KMS-11 (cell line): ENCODE data around the gene ZNF611.
"Not testable (repeated sequence)": the region's sequence is repeated elsewhere in the genome, so short reads cannot be mapped to it uniquely, and the experiment has no call there.

Experiments
- H2AFZ ChIP-seq: fragments of 200-600 bp; sonication (generic); 2 replicates; pipeline ENCODE4 v1.6.1; 2016; ENCODE audit warnings: antibody characterized with exemption, mixed run types, low read depth
- H3K27ac ChIP-seq: fragments of 200-600 bp; sonication (generic); 2 replicates; pipeline ENCODE4 v1.6.1; 2016; ENCODE audit warnings: mild to moderate bottlenecking, mixed run types
- H3K27me3 ChIP-seq: fragments of 200-600 bp; sonication (generic); 2 replicates; pipeline ENCODE4 v1.6.1; 2017; ENCODE audit warnings: mild to moderate bottlenecking, low read depth, mixed run types, moderate library complexity; ENCODE audit not compliant: insufficient read depth
- H3K36me3 ChIP-seq: fragments of 200-600 bp; sonication (generic); 2 replicates; pipeline ENCODE4 v1.6.1; 2017; ENCODE audit warnings: mild to moderate bottlenecking, mixed run types; ENCODE audit not compliant: insufficient read depth
- H3K4me1 ChIP-seq: fragments of 200-600 bp; sonication (generic); 2 replicates; pipeline ENCODE4 v1.6.1; 2016; ENCODE audit warnings: mild to moderate bottlenecking, low read depth, mixed run types; ENCODE audit not compliant: poor library complexity, severe bottlenecking
- H3K4me2 ChIP-seq: fragments of 200-600 bp; sonication (generic); 2 replicates; pipeline ENCODE4 v1.7.0; 2016; ENCODE audit warnings: mild to moderate bottlenecking, mixed run types
- H3K4me3 ChIP-seq: fragments of 200-600 bp; sonication (generic); IDR thresholded peaks from 2 replicates; pipeline ENCODE4 v1.6.1; 2017; ENCODE audit warnings: low read depth, low read length, mixed read lengths; ENCODE audit not compliant: insufficient read depth
- H3K79me2 ChIP-seq: fragments of 200-600 bp; sonication (generic); 2 replicates; pipeline ENCODE4 v1.6.1; 2016; ENCODE audit warnings: low read depth, mixed run types; ENCODE audit not compliant: insufficient read depth
- H3K9ac ChIP-seq: fragments of 200-600 bp; sonication (generic); 2 replicates; pipeline ENCODE4 v1.6.1; 2016; ENCODE audit warnings: mild to moderate bottlenecking, mixed run types
- H4K20me1 ChIP-seq: fragments of 200-600 bp; sonication (generic); 2 replicates; pipeline ENCODE4 v1.6.1; 2016; ENCODE audit warnings: mild to moderate bottlenecking, mixed run types; ENCODE audit not compliant: insufficient read depth
- CTCF ChIP-seq: fragments of 200-600 bp; sonication (generic); conservative IDR thresholded peaks from 2 replicates; pipeline ENCODE4 v1.6.1; 2017; ENCODE audit warnings: low read depth, mild to moderate bottlenecking, antibody characterized with exemption, low read length, moderate library complexity, mixed read lengths

ZNF611 gene

GRCh38 chr19:52688335-52688734 lies 46.5 kb downstream of the ZNF611 start:
- H2AFZ ChIP-seq, result no peak overlapping the region
- H3K27me3 ChIP-seq, result no peaks in the 10 kb centered on the region
- no peak overlapping the region for H3K27ac ChIP-seq
- H4K20me1 ChIP-seq, result no peaks in the 10 kb centered on the region
- H3K9ac ChIP-seq, result no peak overlapping the region
- no peak for TF ChIP-seq CTCF
- H3K4me2 ChIP-seq, result no peak overlapping the region
- no peaks in the 10 kb centered on the region for H3K4me1 ChIP-seq
- H3K36me3 ChIP-seq, result no peaks in the 10 kb centered on the region
- H3K79me2 ChIP-seq, result no peaks in the 10 kb centered on the region
- no peak overlapping the region for H3K4me3 ChIP-seq

GRCh38 chr19:52687684-52688083 lies 47.2 kb downstream of the ZNF611 start:
- H4K20me1 ChIP-seq, result no peaks in the 10 kb centered on the region
- H2AFZ ChIP-seq, result no peak overlapping the region
- no peak for TF ChIP-seq CTCF
- no peak overlapping the region for H3K4me2 ChIP-seq
- no peak overlapping the region for H3K4me3 ChIP-seq
- H3K79me2 ChIP-seq, result no peaks in the 10 kb centered on the region
- no peak overlapping the region for H3K27ac ChIP-seq
- no peaks in the 10 kb centered on the region for H3K27me3 ChIP-seq
- H3K9ac ChIP-seq, result no peak overlapping the region
- H3K36me3 ChIP-seq, result no peaks in the 10 kb centered on the region
- H3K4me1 ChIP-seq, result no peaks in the 10 kb centered on the region

GRCh38 chr19:52685811-52686210 lies 49.0 kb downstream of the ZNF611 start:
- Histone ChIP-seq H3K4me3 (no peak overlapping the region), H3K27ac (no peak overlapping the region), H3K36me3 (no peaks in the 10 kb centered on the region), H3K4me1 (no peaks in the 10 kb centered on the region), H2AFZ (no peak overlapping the region), H3K4me2 (no peak overlapping the region), H3K9ac (no peak overlapping the region), H4K20me1 (no peaks in the 10 kb centered on the region), H3K79me2 (no peaks in the 10 kb centered on the region), H3K27me3 (no peaks in the 10 kb centered on the region)
- TF ChIP-seq CTCF, result no peak

- H3K36me3 ChIP-seq, H3K4me1 ChIP-seq, H3K27ac ChIP-seq, H3K9ac ChIP-seq, H3K4me3 ChIP-seq, H3K27me3 ChIP-seq, H4K20me1 ChIP-seq, H2AFZ ChIP-seq, H3K4me2 ChIP-seq, H3K79me2 ChIP-seq: not testable (repeated sequence)
These were observed 53.6 kb downstream of the ZNF611 start for GRCh38 chr19:52681216-52681615.

- H3K27ac ChIP-seq, result no peak overlapping the region
- no peak overlapping the region for H3K9ac ChIP-seq
- no peaks in the 10 kb centered on the region for H3K79me2 ChIP-seq
- no peak overlapping the region for H3K4me3 ChIP-seq
- H3K27me3 ChIP-seq, result no peaks in the 10 kb centered on the region
- H3K4me1 ChIP-seq, result no peaks in the 10 kb centered on the region
- no peak overlapping the region for H2AFZ ChIP-seq
- no peak overlapping the region for H3K4me2 ChIP-seq
- H3K36me3 ChIP-seq, result no peaks in the 10 kb centered on the region
- no peaks in the 10 kb centered on the region for H4K20me1 ChIP-seq
- no peak for TF ChIP-seq CTCF
These were observed 55.2 kb downstream of the ZNF611 start for GRCh38 chr19:52679598-52679997.

- H3K79me2 ChIP-seq, H3K9ac ChIP-seq, H2AFZ ChIP-seq, H3K36me3 ChIP-seq, H3K4me2 ChIP-seq, H3K27ac ChIP-seq, H3K4me3 ChIP-seq, H3K27me3 ChIP-seq, H4K20me1 ChIP-seq, H3K4me1 ChIP-seq: not testable (repeated sequence)
These were observed 59.6 kb downstream of the ZNF611 start for GRCh38 chr19:52675239-52675638.
